ENCODE results near the gene PNMA1. TPM values are rescaled to one million over a fixed set of nuclear protein-coding genes. Genes with fewer than 3 reads are reported as not detected.

PNMA1 gene
- total RNA-seq, 1 donor from 2014 or later: 42.1 TPM

- DNase-seq (ENCODE audit: low spot score): no peak
Measured at GRCh38 chr14:73751157-73751691, 37.0 kb upstream of the PNMA1 start.

GRCh38 chr14:73750531-73750901, 36.3 kb upstream of the PNMA1 start:
- no peak for DNase-seq (ENCODE audit: low spot score)

GRCh38 chr14:73749706-73750530, 35.7 kb upstream of the PNMA1 start:
- DNase-seq (ENCODE audit: low spot score): no peak

- DNase-seq (ENCODE audit: low spot score): no peak
Measured at GRCh38 chr14:73748858-73749357, 34.7 kb upstream of the PNMA1 start.

GRCh38 chr14:73747379-73748211, 33.4 kb upstream of the PNMA1 start:
- no peak for DNase-seq (ENCODE audit: low spot score)

GRCh38 chr14:73746520-73747378, 32.6 kb upstream of the PNMA1 start:
- no peak for DNase-seq (ENCODE audit: low spot score)

- DNase-seq (ENCODE audit: low spot score): peak; percentile 71
Measured at GRCh38 chr14:73745571-73746519, 31.7 kb upstream of the PNMA1 start.

GRCh38 chr14:73744874-73745529, 30.8 kb upstream of the PNMA1 start:
- DNase-seq (ENCODE audit: low spot score): no peak

- no peak for DNase-seq (ENCODE audit: low spot score)
Measured at GRCh38 chr14:73744175-73744867, 30.1 kb upstream of the PNMA1 start.

- DNase-seq (ENCODE audit: low spot score): peak; percentile 60
Measured at GRCh38 chr14:73743431-73743931, 29.3 kb upstream of the PNMA1 start.

GRCh38 chr14:73742520-73743238, 28.5 kb upstream of the PNMA1 start:
- DNase-seq (ENCODE audit: low spot score): no peak

- peak; percentile 76 for DNase-seq (ENCODE audit: low spot score)
Measured at GRCh38 chr14:73741876-73742519, 27.8 kb upstream of the PNMA1 start.

GRCh38 chr14:73741386-73741875, 27.2 kb upstream of the PNMA1 start:
- peak; percentile 94 for DNase-seq (ENCODE audit: low spot score)

GRCh38 chr14:73740618-73741326, 26.6 kb upstream of the PNMA1 start:
- DNase-seq (ENCODE audit: low spot score): peak; percentile 64

- no peak for DNase-seq (ENCODE audit: low spot score)
Measured at GRCh38 chr14:73739899-73740617, 25.9 kb upstream of the PNMA1 start.

All from umbilical cord (tissue), 2 donors.